ENCODE measurements around the gene DDC. TPM values are rescaled to one million over a fixed set of nuclear protein-coding genes. Genes with fewer than 3 reads are reported as not detected.
A peak's percentile ranks its signal among the peaks of the same experiment; 100 is the strongest.

Gene DDC
- total RNA-seq, 1 donor from 2014 or later: 3.0 TPM

GRCh38 chr7:50507898-50508470 is 57.2 kb downstream of the DDC start:
- Histone ChIP-seq H3K4me1 (no peaks in the 10 kb centered on the region), H3K36me3 (no peaks in the 10 kb centered on the region), H3K9me3 (no peaks in the 10 kb centered on the region), H3K4me3 (no peak overlapping the region), H3K27ac (no peak overlapping the region), H3K27me3 (ENCODE audit: low read depth) (no peaks in the 10 kb centered on the region)
- intact Hi-C loops (cut with DNase I): no loop called here
- DNase-seq (no peak), ATAC-seq (no peak)
- TF ChIP-seq, protein P1, sequence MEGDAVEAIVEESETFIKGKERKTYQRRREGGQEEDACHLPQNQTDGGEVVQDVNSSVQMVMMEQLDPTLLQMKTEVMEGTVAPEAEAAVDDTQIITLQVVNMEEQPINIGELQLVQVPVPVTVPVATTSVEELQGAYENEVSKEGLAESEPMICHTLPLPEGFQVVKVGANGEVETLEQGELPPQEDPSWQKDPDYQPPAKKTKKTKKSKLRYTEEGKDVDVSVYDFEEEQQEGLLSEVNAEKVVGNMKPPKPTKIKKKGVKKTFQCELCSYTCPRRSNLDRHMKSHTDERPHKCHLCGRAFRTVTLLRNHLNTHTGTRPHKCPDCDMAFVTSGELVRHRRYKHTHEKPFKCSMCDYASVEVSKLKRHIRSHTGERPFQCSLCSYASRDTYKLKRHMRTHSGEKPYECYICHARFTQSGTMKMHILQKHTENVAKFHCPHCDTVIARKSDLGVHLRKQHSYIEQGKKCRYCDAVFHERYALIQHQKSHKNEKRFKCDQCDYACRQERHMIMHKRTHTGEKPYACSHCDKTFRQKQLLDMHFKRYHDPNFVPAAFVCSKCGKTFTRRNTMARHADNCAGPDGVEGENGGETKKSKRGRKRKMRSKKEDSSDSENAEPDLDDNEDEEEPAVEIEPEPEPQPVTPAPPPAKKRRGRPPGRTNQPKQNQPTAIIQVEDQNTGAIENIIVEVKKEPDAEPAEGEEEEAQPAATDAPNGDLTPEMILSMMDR (IDR thresholded peaks at IDR 0.05): no peak

DNA sequence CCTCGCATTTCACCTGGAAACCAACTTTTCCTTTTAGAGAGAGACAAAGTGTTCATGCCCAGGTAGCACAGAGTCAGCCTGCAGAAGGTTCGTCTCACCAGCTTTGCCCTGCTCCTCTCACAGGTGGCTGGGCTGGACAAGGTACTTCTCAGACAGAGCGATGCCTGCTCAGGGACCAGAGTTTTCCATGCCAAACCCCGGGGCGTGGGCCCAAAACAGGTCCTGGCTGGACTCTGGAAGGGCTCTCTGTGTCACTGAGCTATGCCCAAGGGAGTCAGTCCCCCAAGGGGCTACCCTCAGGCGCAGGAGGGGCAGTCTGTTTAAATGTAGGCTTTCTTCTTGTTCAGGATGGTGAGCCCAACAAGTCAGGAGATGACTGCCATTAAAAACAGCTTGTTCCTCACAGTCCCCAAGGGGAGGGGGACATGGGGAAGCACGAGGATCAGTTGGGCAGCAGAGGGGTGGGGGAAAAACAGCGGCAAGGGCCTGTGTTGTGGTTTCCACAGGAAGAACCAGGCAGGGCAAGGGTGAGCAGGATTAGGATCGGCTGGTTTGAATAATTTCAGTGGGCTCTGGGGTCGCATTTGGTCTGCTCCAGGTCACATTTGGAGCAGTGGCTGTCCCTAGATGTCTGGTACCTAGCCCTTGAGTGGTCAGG is 59.5 kb downstream of the DDC start:
- DNase-seq (no peak), ATAC-seq (no peak)
- TF ChIP-seq, protein P1 (IDR thresholded peaks at IDR 0.05): no peak
- Histone ChIP-seq H3K27ac (no peak overlapping the region), H3K4me1 (no peaks in the 10 kb centered on the region), H3K4me3 (no peak overlapping the region), H3K27me3 (ENCODE audit: low read depth) (no peaks in the 10 kb centered on the region), H3K9me3 (no peaks in the 10 kb centered on the region), H3K36me3 (no peaks in the 10 kb centered on the region)
- intact Hi-C loops (cut with DNase I): no loop called here

DNA sequence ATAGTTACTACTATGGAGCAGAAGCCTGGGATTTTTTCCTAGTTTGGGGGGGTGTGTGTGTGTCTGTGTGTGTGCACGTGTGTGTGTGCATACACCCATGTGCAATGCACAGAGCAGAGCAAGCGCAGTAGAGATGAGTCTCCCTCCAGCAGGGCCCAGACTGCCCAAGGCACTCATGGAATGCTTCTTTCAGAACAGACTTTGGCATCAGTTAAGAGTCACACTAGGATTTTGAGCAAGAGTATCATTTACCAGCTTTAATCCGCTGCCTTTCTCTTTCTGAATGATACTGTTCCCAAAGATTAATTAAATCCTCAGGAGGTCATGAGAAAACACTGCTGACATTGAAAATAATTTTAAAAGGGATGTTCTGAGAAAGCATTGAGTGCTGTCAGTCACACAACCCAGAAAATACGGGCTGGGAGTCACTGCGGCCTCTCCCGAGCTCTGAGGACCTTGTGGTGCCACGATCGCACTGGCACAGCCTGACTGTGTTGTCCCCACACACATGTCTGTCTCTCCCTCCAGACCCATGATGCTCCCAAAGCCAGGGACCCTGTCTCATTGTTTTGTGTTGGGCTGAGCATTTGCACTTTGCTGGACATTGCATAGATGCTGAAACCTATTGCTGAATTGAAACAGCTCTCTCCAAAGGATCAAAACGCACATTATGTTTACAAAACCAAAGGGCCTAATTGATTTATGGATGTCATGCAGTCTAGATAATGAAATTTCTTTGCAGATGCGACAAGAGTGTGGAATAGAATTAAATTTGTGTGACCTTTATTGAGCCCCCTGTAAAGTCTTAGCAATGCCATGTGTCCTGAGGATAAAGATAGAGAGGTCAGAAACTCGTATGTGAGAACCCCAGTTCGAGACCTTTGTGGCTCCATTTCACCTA is 60.3 kb downstream of the DDC start:
- DNase-seq: no peak
- H3K27ac ChIP-seq: no peak overlapping the region
- no peaks in the 10 kb centered on the region for H3K36me3 ChIP-seq
- TF ChIP-seq, protein P1 (IDR thresholded peaks at IDR 0.05): no peak
- H3K9me3 ChIP-seq: no peaks in the 10 kb centered on the region
- no peaks in the 10 kb centered on the region for H3K4me1 ChIP-seq
- intact Hi-C loops (cut with DNase I): no loop called here
- no peak for ATAC-seq
- H3K27me3 ChIP-seq (ENCODE audit: low read depth): no peaks in the 10 kb centered on the region
- no peak overlapping the region for H3K4me3 ChIP-seq

- Histone ChIP-seq H3K4me3 (no peak overlapping the region), H3K9me3 (no peaks in the 10 kb centered on the region), H3K27ac (peak overlapping the region; percentile 65), H3K27me3 (ENCODE audit: low read depth) (no peaks in the 10 kb centered on the region), H3K36me3 (no peaks in the 10 kb centered on the region), H3K4me1 (no peaks in the 10 kb centered on the region)
- TF ChIP-seq, protein P1 (IDR thresholded peaks at IDR 0.05): no peak
- ATAC-seq (peak in 1 of 2 donors; percentile 44), DNase-seq (no peak)
- intact Hi-C loops (cut with DNase I): no loop called here
These were observed 62.3 kb downstream of the DDC start for GRCh38 chr7:50502947-50503346.

DNA sequence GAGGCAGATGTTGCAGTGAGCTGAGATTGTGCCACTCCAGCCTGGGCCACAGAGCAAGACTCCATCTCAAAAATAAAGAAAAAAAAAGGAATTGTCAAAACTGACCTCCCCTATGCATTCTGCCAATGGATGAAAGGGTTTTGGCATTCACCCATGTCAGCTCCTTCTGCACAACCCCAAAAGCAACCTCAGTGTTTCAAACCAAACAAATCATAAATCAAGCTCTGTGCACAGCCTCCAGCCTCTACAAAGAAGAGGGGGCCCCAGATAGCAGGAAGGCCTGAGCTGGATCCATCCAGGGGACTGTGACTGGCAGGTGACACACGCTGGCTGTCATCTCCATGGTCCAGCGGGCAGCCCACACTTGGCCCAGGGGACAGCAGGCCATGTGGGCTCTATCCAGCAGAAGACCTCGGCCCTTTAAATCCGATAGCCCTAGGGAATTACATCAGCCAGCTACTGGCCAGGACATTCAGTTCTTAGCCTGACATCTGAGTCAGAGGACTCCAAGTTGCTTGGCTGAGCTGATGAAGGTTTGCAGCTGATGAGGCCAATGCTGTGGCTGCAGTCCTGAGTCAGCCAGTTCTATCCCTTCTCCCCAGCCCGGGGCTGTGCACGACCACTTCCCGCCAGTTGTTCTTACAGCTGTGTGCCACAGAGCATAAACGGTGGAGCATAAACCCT is 63.1 kb downstream of the DDC start:
- Histone ChIP-seq H3K9me3 (no peaks in the 10 kb centered on the region), H3K27me3 (ENCODE audit: low read depth) (no peaks in the 10 kb centered on the region), H3K4me3 (no peak overlapping the region), H3K27ac (peak overlapping the region; percentile 65), H3K4me1 (peaks cover 7% of the 10 kb centered on the region), H3K36me3 (no peaks in the 10 kb centered on the region)
- peak; percentile 54 to 78 for ATAC-seq
- intact Hi-C loops (cut with DNase I): no loop called here
- no peak for DNase-seq
- TF ChIP-seq, protein P1 (IDR thresholded peaks at IDR 0.05): no peak

All from lower lobe of right lung (tissue), 2 donors.